ENCODE data around the gene PNN. TPM values are rescaled to one million over a fixed set of nuclear protein-coding genes. Genes with fewer than 3 reads are reported as not detected.

PNN gene
- total and polyA plus RNA-seq, 2 donors (not counting 3 experiments of a cell fraction or from before 2014, with no cell fraction given), result 27.3 to 79.4 TPM

DNA sequence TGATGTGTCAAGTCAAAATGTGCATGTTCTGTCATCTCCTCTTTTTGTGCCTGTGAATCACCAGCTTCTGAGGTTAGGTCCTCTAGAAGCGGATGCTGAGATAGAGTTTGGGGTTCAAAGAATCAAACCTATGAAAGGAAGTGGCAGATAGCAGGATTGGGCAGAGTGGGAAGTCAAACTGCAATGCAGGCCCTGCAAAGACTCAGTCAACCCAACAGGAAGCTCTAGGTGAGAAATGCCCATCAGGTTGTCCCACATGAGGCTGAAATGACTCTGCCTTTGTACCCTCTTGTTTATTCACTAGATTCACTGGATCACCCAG lies 54.1 kb downstream of the PNN start:
- ChIA-PET CTCF (no interaction called here), POLR2A (no interaction called here)
- intact Hi-C loops (cut with micrococcal nuclease), result no loop called here
- H3K27me3 ChIP-seq (ENCODE audit: control insufficient read depth in 2 of 2, insufficient read depth in 2 of 2, low read length in 2 of 2), result no peaks in the 10 kb centered on the region
- H3K4me3 ChIP-seq (replicated peaks in 1 of 3; ENCODE audit: insufficient read depth in 1 of 3, low read depth in 1 of 3, low read length in 3 of 3), result no peak overlapping the region
- dilution Hi-C loops (cut with MboI; ENCODE audit: extremely low pct_ligation_motif_present, low sequenced_read_pairs), result no loop called here
- DNase-seq (ENCODE audit: low read depth, low spot score) (no peak), FAIRE-seq (no peak)
- TF ChIP-seq MYC (IDR thresholded peaks at IDR 0.05; ENCODE audit: low read depth, low read length) (no peak), MAX (IDR thresholded peaks at IDR 0.05; ENCODE audit: insufficient read depth, insufficient read length) (no peak), GATA2 (IDR thresholded peaks at IDR 0.05; ENCODE audit: insufficient read depth, insufficient read length, low read depth, low read length) (no peak), POLR2A (IDR thresholded peaks at IDR 0.05; ENCODE audit: low read depth, low read length) (no peak), JUN (IDR thresholded peaks at IDR 0.05; ENCODE audit: borderline replicate concordance, insufficient read depth, insufficient read length, low read depth) (no peak), POLR2AphosphoS5 (IDR thresholded peaks at IDR 0.05; ENCODE audit: insufficient read depth, low read depth, low read length) (no peak), CTCF (IDR thresholded peaks at IDR 0.05; ENCODE audit: extremely low read depth in 1 of 2, insufficient read depth in 1 of 2, low read depth in 1 of 2, low read length in 2 of 2) (no peak), EZH2 (IDR thresholded peaks at IDR 0.05; ENCODE audit: borderline replicate concordance, low read depth, low read length, severe bottlenecking) (no peak), FOS (IDR thresholded peaks at IDR 0.05; ENCODE audit: borderline replicate concordance, insufficient read depth, low read length) (no peak)
- no peak overlapping the region for H3K27ac ChIP-seq (ENCODE audit: insufficient read depth, low read depth, low read length)
- no peak overlapping the region for H3K9ac ChIP-seq (replicated peaks; ENCODE audit: extremely low read depth, insufficient read depth, low read length)
- H3K4me1 ChIP-seq (ENCODE audit: control insufficient read depth, extremely low read depth, insufficient read depth, low read length), result no peaks in the 10 kb centered on the region
- no peaks in the 10 kb centered on the region for H3K36me3 ChIP-seq (ENCODE audit: control insufficient read depth in 2 of 2, extremely low read depth in 1 of 2, insufficient read depth in 2 of 2, low read length in 2 of 2)
- no peak overlapping the region for H2AFZ ChIP-seq (ENCODE audit: low read depth, low read length)
- H4K20me1 ChIP-seq (replicated peaks; ENCODE audit: control insufficient read depth, extremely low read depth, insufficient read depth, low read length), result no peaks in the 10 kb centered on the region
- no peaks in the 10 kb centered on the region for H3K9me1 ChIP-seq (replicated peaks; ENCODE audit: control insufficient read depth, extremely low read depth, insufficient read depth, low read length)
- no TSS peak for BruUV-seq (replicated peaks)
- H3K79me2 ChIP-seq (ENCODE audit: control insufficient read depth, insufficient read depth, low read length), result no peaks in the 10 kb centered on the region
- no peak overlapping the region for H3K4me2 ChIP-seq (ENCODE audit: insufficient read depth, low read length)
- H3K9me3 ChIP-seq (replicated peaks; ENCODE audit: control insufficient read depth, insufficient read depth, low read length), result no peaks in the 10 kb centered on the region
